ENCODE data around the gene TP73.
A peak's percentile ranks its signal among the peaks of the same experiment; 100 is the strongest.

TP73 gene

GRCh38 chr1:3772027-3772714 is 119.9 kb downstream of the TP73 start:
- no peak for DNase-seq

GRCh38 chr1:3772715-3773571 is 120.6 kb downstream of the TP73 start, which contains the start of gene SMIM1:
SMIM1 (plus strand) TSS chr1:3772749; CDS start chr1:3775374, 2,625 bp downstream.
- no peak for DNase-seq

GRCh38 chr1:3773572-3774275 is 121.4 kb downstream of the TP73 start:
- DNase-seq = no peak

GRCh38 chr1:3774276-3774945 is 122.1 kb downstream of the TP73 start:
- no peak for DNase-seq

- no peak for DNase-seq
Measured at GRCh38 chr1:3774946-3775489, 122.7 kb downstream of the TP73 start.

GRCh38 chr1:3775490-3776230 is 123.3 kb downstream of the TP73 start:
- peak; percentile 85 for DNase-seq

GRCh38 chr1:3776231-3776961 is 124.1 kb downstream of the TP73 start:
- peak; percentile 91 for DNase-seq

GRCh38 chr1:3777078-3777547 is 124.8 kb downstream of the TP73 start:
- DNase-seq = peak; percentile 87

- no peak for DNase-seq
Measured at GRCh38 chr1:3777647-3778589, 125.6 kb downstream of the TP73 start.

- DNase-seq = no peak
Measured at GRCh38 chr1:3778590-3779264, 126.4 kb downstream of the TP73 start.

- no peak for DNase-seq
Measured at GRCh38 chr1:3779265-3779911, 127.1 kb downstream of the TP73 start.

GRCh38 chr1:3779912-3780416 is 127.6 kb downstream of the TP73 start:
- no peak for DNase-seq

GRCh38 chr1:3780901-3781300 is 128.6 kb downstream of the TP73 start:
- DNase-seq = no peak

GRCh38 chr1:3783651-3784474 is 131.5 kb downstream of the TP73 start:
- no peak for DNase-seq

- no peak for DNase-seq
Measured at GRCh38 chr1:3785045-3785444, 132.7 kb downstream of the TP73 start.

GRCh38 chr1:3785456-3786157 is 133.3 kb downstream of the TP73 start:
- DNase-seq = no peak
